ENCODE results near the gene DNASE1L2.

DNASE1L2 gene, protein sequence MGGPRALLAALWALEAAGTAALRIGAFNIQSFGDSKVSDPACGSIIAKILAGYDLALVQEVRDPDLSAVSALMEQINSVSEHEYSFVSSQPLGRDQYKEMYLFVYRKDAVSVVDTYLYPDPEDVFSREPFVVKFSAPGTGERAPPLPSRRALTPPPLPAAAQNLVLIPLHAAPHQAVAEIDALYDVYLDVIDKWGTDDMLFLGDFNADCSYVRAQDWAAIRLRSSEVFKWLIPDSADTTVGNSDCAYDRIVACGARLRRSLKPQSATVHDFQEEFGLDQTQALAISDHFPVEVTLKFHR

DNA sequence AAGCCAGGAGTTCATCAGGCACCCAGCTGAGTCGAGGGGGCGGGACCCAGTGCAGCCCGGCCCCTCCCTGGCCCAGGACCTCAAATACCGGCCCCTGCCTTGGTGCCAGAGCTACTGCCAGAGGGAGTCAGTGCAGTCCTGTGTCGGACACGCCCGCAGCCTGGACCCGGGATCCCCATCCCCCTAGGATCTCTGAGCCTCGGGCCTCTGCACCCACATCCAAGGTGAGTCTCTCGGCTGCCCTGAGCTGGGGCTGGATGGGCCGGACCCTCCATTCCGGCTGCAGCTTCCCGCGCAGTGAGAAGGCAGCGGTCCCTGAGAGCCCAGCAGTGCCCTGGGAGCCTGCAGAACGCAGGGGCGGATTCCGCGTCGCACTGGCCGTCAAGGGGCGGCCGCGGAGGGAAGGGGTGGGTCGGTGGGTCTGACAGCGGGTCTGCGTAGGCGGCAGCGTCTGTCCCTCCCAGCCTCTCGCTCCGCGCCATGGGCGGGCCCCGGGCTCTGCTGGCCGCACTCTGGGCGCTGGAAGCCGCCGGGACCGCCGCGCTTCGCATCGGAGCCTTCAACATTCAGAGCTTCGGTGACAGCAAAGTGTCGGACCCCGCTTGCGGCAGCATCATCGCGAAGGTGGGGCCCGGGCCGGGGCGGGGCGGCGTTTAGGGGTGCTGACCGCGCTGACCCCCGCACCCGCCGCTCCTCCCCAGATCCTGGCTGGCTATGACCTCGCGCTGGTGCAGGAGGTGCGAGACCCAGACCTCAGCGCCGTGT, at the start of gene DNASE1L2:
Gene DNASE1L2, plus strand, starts transcription at position 108 of the 765 bp plus-strand sequence. Its CDS starts 373 bp downstream, at position 481.
- no peak for DNase-seq (ENCODE audit: low read depth, low spot score)

DNA sequence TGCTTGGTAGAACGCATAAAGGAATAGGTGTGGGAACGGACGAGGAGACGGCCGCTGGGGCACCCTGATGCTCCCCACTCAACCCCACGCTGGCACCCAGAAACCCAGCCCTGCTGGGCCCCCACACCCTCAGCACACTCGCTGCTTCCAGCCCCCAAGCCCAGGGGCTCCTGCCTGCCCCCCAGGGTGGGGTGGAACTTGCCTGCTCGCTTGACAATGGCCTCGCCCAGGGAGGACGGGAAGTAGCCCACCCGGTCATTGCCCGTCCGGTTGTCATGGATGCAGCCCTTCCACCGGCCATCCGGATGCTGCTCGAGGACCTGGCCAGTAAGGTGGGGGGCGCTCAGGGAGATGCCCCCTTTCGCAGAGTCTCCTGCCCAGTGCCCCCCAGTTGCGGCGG, 49.7 kb upstream of the DNASE1L2 start:
- no peak for DNase-seq (ENCODE audit: low read depth, low spot score)

DNA sequence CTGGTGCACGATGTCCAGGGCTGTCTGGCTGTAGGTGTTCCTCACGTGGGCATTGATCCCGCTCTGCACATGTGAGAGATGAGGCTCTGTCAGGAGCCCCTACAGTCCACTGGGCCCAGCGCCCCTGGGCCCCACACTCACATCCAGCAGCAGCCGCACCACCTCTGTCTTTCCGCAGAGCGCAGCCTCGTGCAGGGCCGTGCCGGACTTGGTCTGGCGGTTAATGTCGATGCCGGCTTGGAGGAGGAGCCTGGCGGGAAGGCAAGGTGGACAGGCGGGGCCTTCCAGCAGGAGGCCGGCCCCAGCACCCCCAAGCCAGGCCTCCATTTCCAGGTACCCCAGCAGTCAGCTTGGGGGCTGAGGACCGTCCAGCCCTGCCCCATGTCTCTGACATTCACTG, 49.0 kb upstream of the DNASE1L2 start:
- no peak for DNase-seq (ENCODE audit: low read depth, low spot score)

DNA sequence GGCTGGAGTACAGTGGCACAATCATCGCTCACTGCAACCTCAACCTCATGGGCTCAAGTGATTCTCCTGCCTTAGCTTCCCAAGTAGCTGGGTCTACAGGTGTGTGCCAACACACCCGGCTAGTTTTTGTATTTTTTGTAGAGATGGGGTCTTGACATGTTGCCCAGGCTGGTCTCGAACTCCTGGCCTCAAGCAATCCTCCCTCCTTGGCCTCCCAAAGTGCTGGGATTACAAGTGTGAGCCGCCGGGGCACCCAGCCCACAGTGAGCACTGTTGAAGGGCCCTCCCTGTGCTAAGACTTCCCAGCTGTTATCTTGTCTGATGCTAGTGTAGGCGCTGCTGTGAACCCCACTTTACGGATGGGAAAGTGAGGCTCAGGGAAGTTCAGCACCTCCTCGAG, 47.8 kb upstream of the DNASE1L2 start:
- no peak for DNase-seq (ENCODE audit: low read depth, low spot score)

DNA sequence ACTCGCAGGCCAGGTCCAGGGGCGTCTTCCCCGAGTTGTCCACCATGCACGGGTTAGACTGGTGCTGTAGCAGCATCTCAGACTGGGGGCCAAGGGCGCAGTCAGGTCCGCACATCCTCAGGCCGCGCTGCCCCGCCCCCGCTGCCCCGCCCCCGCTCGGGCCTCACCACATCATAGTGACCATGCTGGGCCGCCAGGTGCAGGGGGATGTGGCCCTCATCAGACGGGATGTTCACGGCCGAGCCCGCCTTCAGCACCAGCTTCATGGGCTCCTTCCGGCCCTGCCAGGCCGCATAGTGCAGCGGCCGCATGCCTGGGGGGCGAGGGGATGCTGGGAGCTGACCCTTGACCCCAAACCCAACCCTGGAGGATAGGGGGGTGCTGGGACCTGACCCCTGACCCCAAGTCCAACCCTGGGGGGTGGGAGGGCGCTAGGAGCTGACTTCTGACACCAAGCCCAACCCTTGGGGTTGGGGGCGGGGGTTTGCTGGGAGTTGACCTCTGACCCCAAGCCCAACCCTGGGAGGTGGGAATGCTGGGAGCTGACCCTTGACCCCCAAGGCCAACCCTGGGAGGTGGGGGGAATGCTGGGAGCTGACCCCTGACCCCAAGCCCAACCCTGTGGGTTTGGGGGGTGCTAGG, 46.9 kb upstream of the DNASE1L2 start:
- DNase-seq (ENCODE audit: low read depth, low spot score), result no peak

DNA sequence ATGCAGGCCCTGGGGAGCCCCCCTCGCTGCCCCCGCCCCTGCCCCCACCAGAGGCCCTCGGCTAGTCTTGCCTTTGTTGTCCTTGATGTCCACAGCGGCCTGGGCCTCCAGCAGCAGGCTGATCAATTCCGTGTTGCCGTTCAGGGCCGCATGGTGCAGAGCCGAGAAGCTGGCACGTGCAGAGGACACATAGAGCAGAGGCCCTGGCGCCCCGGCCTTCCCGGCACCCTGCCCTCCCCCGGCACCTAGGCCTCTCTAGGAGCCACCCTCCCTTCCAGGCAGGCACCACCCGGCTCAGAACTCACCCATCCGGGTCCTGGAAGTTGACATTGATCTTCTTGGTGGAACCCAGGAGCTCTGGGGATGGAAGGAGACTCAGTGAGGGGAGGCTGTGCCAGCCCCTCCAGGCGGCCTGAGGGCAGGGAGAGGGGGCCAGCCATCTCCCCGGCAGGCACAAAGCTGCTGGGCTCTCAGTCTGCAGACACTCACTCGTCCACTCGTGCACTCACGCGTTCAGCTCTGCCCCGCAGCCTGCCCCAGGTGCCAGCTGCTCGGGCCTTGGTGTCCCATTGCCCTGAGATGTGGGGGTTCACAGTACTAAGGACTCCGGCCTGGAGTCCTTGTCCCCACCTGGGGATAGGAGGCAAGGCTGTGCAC, 46.1 kb upstream of the DNASE1L2 start:
- DNase-seq (ENCODE audit: low read depth, low spot score), result no peak

DNA sequence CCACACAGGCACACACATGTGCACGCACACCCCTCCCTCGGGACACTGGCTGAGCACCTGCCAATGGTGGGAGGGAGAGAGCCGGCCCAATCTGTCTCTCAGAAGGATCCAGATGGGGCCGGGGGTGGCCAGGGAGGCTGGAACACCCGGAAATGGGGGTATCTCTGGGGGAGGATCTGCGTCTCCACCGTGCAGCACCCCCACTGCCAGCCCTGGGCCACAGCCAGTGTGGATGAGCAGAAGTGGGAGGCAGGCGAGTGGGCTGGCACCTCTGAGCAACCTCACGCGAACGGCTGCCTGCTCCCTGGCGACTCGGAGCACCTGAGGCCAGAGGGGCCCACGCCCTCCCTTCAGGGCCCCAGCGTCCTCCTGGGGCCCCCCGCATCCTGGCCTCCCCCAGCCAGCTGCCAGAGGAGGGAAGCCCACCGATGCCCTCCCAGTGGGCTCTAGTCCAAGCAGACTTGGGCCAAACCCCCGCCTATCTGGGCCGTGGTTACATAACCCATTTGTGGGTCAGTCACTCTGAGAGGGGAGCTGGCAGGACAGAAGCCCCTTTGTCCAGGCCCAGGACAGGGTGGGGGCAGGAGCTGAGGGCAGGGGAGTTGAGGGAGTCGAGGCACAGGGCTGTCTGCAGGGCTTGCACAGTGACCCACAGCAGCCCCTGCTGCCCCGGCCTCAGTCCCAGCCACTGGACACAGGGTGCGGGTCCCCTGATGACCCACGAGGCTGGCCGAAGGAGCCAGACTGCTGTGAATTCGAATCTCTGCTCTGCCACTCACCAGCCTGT, 45.4 kb upstream of the DNASE1L2 start:
- DNase-seq (ENCODE audit: low read depth, low spot score), result no peak

DNA sequence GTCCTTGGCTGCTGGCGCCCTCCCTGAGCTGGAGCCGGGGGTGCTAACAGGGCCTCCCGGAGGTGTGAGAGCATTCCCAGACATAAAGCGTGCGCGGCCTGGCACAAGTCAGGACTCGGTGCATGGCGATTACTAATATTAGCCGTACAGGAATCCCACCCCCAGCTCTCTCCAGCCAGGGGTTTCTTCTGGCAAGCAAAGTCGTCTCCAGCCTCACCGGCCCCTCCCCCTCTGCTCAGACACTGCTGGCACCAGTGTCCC, 44.9 kb upstream of the DNASE1L2 start:
- DNase-seq (ENCODE audit: low read depth, low spot score), result no peak

DNA sequence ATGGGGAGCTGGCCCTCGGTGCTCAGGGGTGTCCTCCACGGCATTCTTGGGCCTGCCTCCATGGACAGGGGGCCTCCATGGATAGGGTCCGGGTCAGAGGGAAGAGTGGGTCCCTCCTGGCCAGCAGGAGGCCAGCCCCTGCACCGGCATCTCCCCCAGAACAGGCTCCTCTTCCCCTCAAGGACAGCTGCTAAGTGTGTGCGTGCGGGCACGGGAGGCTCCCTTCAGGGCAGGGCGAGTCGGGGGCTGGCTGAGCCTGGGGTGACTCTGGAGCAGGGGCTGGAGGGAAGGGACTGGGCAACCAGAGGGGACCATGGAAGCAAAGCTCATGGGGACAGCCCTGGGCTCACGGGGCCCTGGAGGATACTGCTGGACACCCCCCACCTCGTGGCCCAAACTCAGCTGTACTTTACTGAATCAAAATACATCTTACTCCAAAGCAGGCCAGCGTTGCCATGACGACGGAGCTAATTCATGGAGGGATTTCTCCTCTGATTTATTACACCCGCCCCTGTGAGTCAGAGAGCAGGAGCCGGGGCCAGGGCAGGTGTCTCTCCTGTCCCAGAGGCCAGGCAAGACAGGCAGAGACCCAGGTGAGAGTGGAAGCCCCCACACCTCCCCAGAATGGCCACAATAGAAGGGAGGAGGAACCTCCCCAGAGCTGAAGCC, 41.9 kb upstream of the DNASE1L2 start:
- DNase-seq (ENCODE audit: low read depth, low spot score), result no peak

DNA sequence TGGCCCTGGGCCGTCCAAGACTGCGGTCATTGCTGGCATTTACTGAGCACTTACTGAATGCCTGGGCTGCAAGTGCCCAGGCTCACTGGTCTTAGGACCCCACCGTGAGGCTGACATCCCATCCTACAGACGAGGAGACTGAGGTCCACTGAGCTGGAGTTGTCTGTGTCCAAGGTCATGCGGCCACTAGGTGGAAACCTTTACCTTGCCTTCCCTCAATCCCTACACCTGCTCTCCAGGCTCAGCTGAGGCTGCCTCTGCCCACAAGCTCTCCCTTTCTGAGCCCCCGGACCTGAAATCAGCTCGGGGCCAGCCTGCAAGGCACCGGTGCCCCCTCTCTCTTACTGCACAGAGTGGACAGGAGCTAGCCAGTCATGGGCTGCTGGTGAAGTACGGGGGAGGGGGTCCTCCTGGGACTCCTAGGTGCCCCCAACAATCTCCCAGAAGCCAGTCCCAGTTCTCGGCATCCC, 41.4 kb upstream of the DNASE1L2 start:
- no peak for DNase-seq (ENCODE audit: low read depth, low spot score)

DNA sequence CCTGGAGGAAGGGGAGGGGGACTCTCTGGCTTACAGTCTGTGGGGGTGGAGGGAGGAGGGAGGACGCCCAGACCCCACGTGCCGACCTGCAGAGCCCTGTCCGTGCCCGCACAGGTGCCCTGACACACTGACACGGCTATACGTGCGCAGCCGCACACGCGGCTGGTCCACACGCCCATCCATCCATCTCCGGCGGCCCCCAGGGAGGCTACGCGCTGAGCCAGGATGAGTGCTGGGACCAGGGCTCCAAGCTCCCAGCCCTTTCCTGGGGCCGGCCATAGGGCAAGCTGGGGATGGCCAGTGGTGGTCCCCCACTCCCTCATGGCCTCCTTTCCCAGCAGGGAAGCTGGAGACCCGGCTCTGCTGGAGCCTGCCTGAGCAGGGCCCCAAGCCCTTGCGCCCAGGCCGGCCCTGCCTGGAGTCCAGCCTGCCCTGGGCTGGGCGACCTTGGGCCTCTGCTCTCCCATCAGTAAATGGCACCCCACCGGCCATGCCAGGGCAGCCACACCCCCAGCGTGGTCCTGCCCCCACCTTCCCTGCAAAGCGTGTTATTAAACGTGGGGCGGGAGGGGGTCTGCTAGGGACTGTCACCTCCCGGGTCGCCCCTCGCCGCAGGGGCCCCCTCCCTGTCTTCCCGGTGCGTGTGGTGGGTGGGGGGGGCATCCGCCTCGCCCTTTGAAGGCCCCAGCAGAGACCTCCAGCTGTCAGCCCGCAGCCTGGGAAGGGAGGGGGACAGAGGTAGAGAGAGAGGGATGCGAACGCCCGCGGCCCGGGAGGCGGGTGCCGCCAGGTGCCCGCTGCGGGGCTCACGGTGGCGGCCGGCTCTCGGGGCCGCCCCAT, 40.7 kb upstream of the DNASE1L2 start:
- no peak for DNase-seq (ENCODE audit: low read depth, low spot score)

DNA sequence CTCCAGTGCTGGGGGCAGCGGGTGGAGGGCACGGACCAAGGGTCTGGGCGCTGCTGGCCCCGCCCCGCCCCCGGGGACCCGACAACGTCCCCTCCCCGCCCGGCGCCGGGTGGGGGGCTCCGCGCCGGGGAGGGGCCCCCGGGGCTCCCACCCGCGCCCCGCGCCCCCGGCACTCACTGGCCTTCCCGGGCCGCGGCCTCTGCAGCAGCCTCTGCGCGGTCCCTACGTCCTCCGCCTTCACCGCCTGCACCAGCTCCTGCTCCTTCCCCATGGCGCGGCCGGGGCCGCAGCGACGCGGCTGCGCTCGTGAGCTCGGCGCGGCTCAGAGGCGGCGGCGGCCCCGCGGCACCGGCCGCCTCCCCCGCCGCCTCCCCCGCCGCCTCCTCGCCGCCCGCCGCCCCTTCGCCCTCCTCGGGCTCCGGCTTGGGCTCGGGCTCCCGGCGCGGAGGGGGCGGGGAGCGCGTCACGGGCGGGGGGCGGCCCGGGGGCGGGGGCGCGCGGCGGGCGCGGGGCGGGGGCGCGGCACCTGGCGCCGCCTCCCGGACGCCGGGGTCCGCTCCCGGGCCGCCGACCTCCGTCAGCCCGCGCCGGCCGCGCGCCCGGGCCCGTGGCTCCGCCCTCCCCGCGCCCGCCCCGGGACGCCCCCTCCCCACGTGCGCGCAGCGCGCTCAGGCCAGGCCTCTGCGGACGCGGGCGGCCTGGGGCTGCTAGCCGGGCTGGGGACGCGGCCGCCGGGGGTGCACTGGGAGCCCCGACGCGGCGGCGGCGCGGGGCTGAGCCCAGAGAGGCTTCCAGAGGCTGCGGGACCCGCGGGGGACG, 39.9 kb upstream of the DNASE1L2 start, which contains the start of gene CASKIN1:
Gene CASKIN1, minus strand, starts transcription at position 444 of the 819 bp plus-strand sequence. Its CDS starts 173 bp downstream, at position 271.
- no peak for DNase-seq (ENCODE audit: low read depth, low spot score)

DNA sequence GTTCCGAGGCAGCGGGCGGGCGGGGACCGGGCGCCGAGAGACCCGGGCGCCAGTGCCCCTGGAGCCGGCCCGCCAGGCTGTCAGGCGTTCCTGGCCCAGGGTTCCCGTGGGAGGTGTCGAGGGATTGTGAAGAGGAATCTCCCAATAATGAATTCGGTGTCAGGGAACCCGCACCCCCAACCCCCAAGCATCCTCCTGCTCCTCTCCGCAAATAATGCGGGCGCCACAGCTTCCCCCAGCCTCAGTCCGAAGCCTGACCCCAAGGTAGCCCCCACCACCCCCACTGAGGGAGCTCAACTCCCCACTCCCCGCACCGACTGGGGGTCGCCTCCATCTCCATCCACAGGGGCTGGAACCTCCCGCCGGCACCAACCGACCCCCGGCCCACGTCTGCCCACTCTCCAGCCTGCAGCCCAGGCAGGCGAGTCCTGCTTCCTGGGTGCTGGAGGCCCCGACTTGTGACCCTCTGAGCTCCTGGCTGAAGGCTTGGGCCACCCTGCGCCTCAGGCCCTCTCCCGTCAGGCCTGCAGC, 39.2 kb upstream of the DNASE1L2 start:
- DNase-seq (ENCODE audit: low read depth, low spot score), result no peak

DNA sequence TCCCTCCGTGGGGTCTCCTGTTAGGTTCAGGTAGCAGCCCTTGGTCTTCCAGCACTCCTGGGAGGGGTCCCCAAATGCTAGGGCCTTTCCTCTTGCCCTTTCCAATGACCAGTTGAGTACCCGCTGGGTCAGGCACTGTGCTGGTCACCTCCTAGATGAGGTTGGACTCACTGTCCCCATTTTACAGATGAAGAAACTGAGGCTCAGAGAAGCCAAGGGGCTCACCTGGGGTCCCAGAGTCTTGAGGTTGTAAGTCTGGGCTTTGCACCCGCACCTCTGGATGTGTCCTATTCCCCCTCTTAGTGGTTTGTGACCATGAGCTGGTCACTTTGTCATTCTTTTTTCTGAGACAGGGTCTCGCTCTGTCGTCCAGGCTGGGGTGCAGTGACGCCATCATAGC, 38.5 kb upstream of the DNASE1L2 start:
- no peak for DNase-seq (ENCODE audit: low read depth, low spot score)

DNA sequence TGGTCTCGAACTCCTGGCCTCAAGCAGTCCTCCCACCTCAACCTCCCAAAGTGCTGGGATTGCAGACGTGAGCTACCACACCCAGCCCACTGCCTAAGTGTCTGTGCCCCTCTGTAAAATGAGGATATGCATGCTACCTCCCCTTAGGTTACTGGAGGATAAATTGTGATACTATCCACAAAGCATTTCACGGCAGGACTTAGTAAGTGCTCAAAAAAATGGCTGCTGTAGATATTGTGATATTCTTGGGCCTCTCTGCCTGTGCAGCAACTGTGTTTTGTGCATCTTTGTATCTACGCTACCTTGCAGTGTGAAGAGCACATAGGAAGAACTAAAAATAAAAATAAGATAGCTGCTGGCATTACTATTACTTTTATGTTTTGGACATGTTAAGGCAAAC, 38.0 kb upstream of the DNASE1L2 start:
- DNase-seq (ENCODE audit: low read depth, low spot score), result no peak

DNA sequence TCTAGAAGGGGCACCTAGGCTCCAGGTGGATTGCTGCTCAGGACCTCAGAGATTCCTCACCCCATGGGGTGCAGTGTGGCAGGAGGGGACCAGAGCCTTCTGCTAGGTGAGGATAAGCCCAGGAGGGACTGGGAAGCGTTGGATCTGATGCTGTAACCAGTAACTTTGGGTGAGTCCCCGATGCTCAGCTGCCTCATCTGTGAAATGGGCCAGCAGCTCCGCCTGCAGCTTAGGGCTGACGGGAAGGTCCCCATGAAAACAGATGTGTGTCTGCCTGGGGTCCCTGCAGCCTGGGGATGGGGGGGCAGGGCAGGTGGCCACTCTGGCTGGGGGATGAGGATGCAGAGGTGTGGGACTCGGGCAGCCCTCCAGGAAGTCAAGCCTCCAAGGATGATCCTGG, 37.1 kb upstream of the DNASE1L2 start:
- no peak for DNase-seq (ENCODE audit: low read depth, low spot score)

DNA sequence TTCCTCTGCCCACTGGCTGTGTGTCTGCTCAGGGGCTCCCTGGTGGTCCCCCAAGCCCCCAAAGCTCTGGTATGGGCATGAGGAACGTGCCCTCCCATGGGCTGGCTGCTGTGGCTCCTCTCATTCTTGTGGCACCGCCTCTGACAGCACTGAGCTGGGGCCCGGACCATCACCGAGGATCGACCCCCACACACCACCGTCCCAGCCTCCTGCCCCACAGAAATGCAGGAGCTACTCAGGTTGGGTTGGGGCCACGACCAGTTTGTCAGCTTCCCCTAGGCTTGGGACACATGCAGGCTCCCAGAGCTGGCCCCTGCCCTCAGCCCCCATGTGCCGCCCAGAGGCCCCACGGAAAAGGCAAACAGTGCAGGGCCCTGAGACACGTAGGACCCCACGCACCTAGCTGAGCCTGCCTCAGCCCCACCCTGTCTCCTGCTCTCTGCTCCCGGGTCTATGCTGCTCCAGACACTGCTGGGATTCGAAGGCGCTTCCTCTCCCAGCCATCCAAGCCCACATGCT, 36.6 kb upstream of the DNASE1L2 start:
- no peak for DNase-seq (ENCODE audit: low read depth, low spot score)

DNA sequence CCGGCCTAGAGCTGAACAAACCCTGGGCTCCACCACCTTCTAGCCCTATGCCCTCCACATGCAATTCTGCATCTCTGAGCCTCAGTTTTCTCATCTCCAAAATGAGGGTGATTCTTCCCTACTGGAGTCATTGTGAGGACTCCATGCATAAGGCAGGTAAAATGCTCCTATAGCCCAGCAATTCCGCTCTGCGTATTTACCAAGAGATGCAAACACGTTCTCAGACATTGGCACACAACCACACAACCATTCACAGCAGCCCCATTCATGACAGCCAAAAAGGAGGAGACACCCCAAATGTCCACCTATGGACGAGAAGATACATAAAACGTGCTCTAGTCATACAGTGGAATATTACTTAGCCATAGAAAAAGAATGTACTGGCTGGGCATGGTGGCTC, 35.9 kb upstream of the DNASE1L2 start:
- DNase-seq (ENCODE audit: low read depth, low spot score), result no peak

Data from activated CD4-positive, CD25-positive, alpha-beta regulatory T cell treated with anti-CD3 and anti-CD28 coated beads, Interleukin-2, amount 50 U/mL, for 16 hours (primary cell).